ENCODE results near the gene CADPS2.

The CADPS2 gene

GRCh38 chr7:122415510-122415909 lies 470.8 kb downstream of the CADPS2 start:
- no peak for DNase-seq (ENCODE audit: extremely low read depth, low read depth)
- TF ChIP-seq CTCF (IDR thresholded peaks at IDR 0.05; ENCODE audit: low read depth, low read length): no peak

- DNase-seq (ENCODE audit: extremely low read depth, low read depth): no peak
Measured at GRCh38 chr7:122413339-122413738, 472.9 kb downstream of the CADPS2 start.

GRCh38 chr7:122412883-122413282 lies 473.4 kb downstream of the CADPS2 start:
- no peak for TF ChIP-seq CTCF (IDR thresholded peaks at IDR 0.05; ENCODE audit: low read depth, low read length)
- peak; percentile 46 for DNase-seq (ENCODE audit: extremely low read depth, low read depth)

More at GRCh38 chr7:122413339-122413738, 472.9 kb downstream of the CADPS2 start:
- no peak for TF ChIP-seq CTCF (IDR thresholded peaks at IDR 0.05; ENCODE audit: low read depth, low read length)

- no peak for DNase-seq (ENCODE audit: extremely low read depth, low read depth)
Measured at GRCh38 chr7:122412441-122412840, 473.8 kb downstream of the CADPS2 start.

GRCh38 chr7:122407195-122407594 lies 479.1 kb downstream of the CADPS2 start:
- no peak for TF ChIP-seq CTCF (IDR thresholded peaks at IDR 0.05; ENCODE audit: low read depth, low read length)
- no peak for DNase-seq (ENCODE audit: extremely low read depth, low read depth)

More at GRCh38 chr7:122412441-122412840, 473.8 kb downstream of the CADPS2 start:
- TF ChIP-seq CTCF (IDR thresholded peaks at IDR 0.05; ENCODE audit: low read depth, low read length): no peak

- no peak for TF ChIP-seq CTCF (IDR thresholded peaks at IDR 0.05; ENCODE audit: low read depth, low read length)
- no peak for DNase-seq (ENCODE audit: extremely low read depth, low read depth)
Measured at GRCh38 chr7:122403113-122403512, 483.1 kb downstream of the CADPS2 start.

GRCh38 chr7:122402235-122402634 lies 484.0 kb downstream of the CADPS2 start:
- TF ChIP-seq CTCF (IDR thresholded peaks at IDR 0.05; ENCODE audit: low read depth, low read length): no peak
- DNase-seq (ENCODE audit: extremely low read depth, low read depth): no peak

Measured in AG09319 (cell line).